H1 (cell line): ENCODE results near the gene HDC. TPM values are rescaled to one million over a fixed set of nuclear protein-coding genes. Genes with fewer than 3 reads are reported as not detected.

Experiments used
- ATF2 ChIP-seq: IDR thresholded peaks from 2 replicates; pipeline ENCODE4 v1.6.1; 2012; ENCODE audit warnings: low read length, inconsistent platforms
- ATF3 ChIP-seq: IDR thresholded peaks from 2 replicates; pipeline ENCODE4 v1.6.1; 2011; ENCODE audit warnings: low read depth, mild to moderate bottlenecking, low read length; ENCODE audit not compliant: insufficient read depth
- BRCA1 ChIP-seq: IDR thresholded peaks from 2 replicates; pipeline ENCODE4 v1.6.1; 2012; ENCODE audit warnings: low read depth, low read length, improper control_type of control experiment
- CBX5 ChIP-seq: fragments of 300-800, 300-1000 bp; sonication (generic); IDR thresholded peaks from 2 replicates; pipeline ENCODE4 v1.7.1; 2016; ENCODE audit warnings: antibody characterized with exemption, low read length, low read depth
- HDAC6 ChIP-seq: IDR thresholded peaks from one replicate; pipeline ENCODE4 v1.7.1; 2012; ENCODE audit warnings: low read depth, mild to moderate bottlenecking, inconsistent platforms, low read length, moderate library complexity
- RAD21 ChIP-seq, 2 experiments: IDR thresholded peaks in 1 of 2; conservative IDR thresholded peaks in 1 of 2; 2 replicates each; pipeline ENCODE4 v1.6.1; 2011; ENCODE audit warnings: low read depth in 2 of 2, low read length in 2 of 2, improper control_type of control experiment in 1 of 2, inconsistent platforms in 1 of 2, mild to moderate bottlenecking in 1 of 2, moderate library complexity in 1 of 2
- polyA plus RNA-seq, 7 experiments: library from polyadenylated mRNA; depleted of rRNA in 3 of 7; stranded (reverse) in 5 of 7; unstranded in 2 of 7; fragments of >200 nt in 5 of 7; fragments of 200-250 nt in 2 of 7; gene quantifications; 1 replicate in 5 of 7; 2 replicates in 1 of 7; 4 replicates in 1 of 7; pipeline versions ENCODE4 v1.2.1 to v1.2.3, GENCODE V29; 2011 to 2013; ENCODE audit warnings: missing spikeins in 2 of 7, mixed read lengths in 2 of 7
- total RNA-seq: library from RNA; stranded (reverse); fragmentation: NEBNext Ultra II Directional; extraction: Animal tissue kit (Norgen Biotek cat#: 25700); gene quantifications from 2 replicates; pipeline ENCODE4 v1.2.1, GENCODE V29; 2021

HDC gene
- total and polyA plus RNA-seq, 2 of the 8 experiments (the other 6 are each of a cell fraction or from before 2014, with no cell fraction given): 0.20 to 0.22 TPM

GRCh38 chr15:50257332-50257731, 8.2 kb downstream of the HDC start (continued):
- TF ChIP-seq RAD21 (IDR thresholded peaks at IDR 0.05 in 1 of 2, conservative IDR thresholded peaks at IDR 0.05 in 1 of 2; ENCODE audit: low read depth in 2 of 2, low read length in 2 of 2) (no peak), ATF3 (no peak), HDAC6 (no peak), BRCA1 (no peak), ATF2 (no peak), CBX5 (no peak)
